NT2/D1 (cell line): ENCODE results near the gene LSAMP.

Experiments used
- SUZ12 ChIP-seq: IDR thresholded peaks from 2 replicates; pipeline ENCODE4 v1.6.1; 2011; ENCODE audit not compliant: insufficient read length, insufficient read depth; ENCODE audit errors: extremely low read depth
- YY1 ChIP-seq: IDR thresholded peaks from 2 replicates; pipeline ENCODE4 v1.6.1; 2011; ENCODE audit not compliant: insufficient read length, insufficient read depth

DNA sequence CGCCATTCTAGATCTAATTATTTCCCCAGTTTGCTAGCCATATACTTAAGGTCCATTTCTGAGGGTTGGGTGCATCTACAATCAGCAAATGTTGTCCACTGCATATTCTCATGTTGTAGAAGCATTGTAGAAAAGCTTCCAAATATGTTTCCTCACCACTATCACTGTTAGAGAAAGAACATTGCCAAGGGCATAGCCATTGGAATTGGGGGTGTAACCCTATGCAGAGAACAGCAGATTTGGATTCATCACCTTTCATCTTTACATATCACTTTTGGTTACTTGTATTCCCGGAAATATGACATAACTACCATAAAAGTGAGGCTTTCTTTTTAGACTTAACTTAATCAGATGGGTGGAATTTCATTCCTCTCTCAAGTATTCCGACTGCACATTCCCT is 203.6 kb downstream of the LSAMP start:
- no peak for TF ChIP-seq SUZ12
- TF ChIP-seq YY1: no peak
